ENCODE results near the gene FAM120AOS.

The FAM120AOS gene

DNA sequence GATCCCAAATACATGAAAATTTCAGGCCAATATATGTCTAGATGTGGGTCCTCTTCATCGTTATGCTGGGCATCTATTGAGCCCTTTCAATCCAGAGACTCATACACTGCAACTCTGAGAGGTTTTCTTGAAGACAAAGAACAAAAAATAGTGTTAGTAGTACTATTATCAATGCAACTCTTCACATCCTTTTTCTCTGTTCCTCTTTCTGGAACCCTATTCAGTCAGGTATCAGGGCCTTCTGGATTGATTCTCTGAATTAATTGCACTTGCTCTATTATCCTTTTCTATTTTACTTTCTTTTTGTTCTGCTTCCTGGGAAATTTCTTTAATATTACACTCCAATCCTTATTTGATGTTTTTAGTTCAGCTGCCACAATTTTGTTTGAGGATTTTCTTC, 20.4 kb downstream of the FAM120AOS start:
- DNase-seq (ENCODE audit: extremely low read depth, insufficient read length): no peak
- no peak overlapping the region for H3K4me3 ChIP-seq (replicated peaks; ENCODE audit: low read depth, low read length)
- H3K27me3 ChIP-seq (replicated peaks; ENCODE audit: control insufficient read depth, insufficient read depth, low read length): no peaks in the 10 kb centered on the region
- TF ChIP-seq, protein P1, sequence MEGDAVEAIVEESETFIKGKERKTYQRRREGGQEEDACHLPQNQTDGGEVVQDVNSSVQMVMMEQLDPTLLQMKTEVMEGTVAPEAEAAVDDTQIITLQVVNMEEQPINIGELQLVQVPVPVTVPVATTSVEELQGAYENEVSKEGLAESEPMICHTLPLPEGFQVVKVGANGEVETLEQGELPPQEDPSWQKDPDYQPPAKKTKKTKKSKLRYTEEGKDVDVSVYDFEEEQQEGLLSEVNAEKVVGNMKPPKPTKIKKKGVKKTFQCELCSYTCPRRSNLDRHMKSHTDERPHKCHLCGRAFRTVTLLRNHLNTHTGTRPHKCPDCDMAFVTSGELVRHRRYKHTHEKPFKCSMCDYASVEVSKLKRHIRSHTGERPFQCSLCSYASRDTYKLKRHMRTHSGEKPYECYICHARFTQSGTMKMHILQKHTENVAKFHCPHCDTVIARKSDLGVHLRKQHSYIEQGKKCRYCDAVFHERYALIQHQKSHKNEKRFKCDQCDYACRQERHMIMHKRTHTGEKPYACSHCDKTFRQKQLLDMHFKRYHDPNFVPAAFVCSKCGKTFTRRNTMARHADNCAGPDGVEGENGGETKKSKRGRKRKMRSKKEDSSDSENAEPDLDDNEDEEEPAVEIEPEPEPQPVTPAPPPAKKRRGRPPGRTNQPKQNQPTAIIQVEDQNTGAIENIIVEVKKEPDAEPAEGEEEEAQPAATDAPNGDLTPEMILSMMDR (IDR thresholded peaks at IDR 0.05; ENCODE audit: insufficient read depth, low read length, poor library complexity, severe bottlenecking): no peak
- no peaks in the 10 kb centered on the region for H3K36me3 ChIP-seq (ENCODE audit: control insufficient read depth, insufficient read depth, low read length)

DNA sequence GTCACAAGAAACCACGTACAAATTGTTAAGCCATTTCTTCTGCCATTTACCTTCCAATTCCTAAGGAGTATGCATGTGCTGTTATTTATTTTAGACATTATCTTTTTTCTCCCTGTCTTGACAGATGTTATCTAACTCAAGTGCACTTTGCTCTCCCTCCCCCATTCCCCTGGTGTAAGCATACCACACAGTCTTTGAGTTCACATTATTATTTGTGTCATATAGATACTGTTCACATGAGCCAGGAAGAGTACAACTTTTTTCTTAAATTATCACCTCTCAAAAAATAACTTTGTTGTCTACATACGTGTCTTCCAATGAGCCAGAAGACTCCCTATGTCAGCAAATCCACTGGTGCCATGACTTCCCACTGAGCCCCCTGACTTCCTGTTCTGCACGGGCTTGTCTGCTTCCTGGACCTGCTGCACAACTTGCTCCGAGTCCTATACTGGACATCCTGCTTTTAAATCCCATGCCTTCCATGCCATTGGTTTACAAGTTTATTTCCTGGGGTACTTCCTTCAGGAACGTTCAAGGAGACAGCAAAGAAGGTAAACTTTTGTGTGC, 21.8 kb downstream of the FAM120AOS start:
- no peak for DNase-seq (ENCODE audit: extremely low read depth, insufficient read length)
- Histone ChIP-seq H3K4me3 (replicated peaks; ENCODE audit: low read depth, low read length) (no peak overlapping the region), H3K36me3 (ENCODE audit: control insufficient read depth, insufficient read depth, low read length) (no peaks in the 10 kb centered on the region), H3K27me3 (replicated peaks; ENCODE audit: control insufficient read depth, insufficient read depth, low read length) (no peaks in the 10 kb centered on the region)
- TF ChIP-seq, protein P1 (IDR thresholded peaks at IDR 0.05; ENCODE audit: insufficient read depth, low read length, poor library complexity, severe bottlenecking): no peak

DNA sequence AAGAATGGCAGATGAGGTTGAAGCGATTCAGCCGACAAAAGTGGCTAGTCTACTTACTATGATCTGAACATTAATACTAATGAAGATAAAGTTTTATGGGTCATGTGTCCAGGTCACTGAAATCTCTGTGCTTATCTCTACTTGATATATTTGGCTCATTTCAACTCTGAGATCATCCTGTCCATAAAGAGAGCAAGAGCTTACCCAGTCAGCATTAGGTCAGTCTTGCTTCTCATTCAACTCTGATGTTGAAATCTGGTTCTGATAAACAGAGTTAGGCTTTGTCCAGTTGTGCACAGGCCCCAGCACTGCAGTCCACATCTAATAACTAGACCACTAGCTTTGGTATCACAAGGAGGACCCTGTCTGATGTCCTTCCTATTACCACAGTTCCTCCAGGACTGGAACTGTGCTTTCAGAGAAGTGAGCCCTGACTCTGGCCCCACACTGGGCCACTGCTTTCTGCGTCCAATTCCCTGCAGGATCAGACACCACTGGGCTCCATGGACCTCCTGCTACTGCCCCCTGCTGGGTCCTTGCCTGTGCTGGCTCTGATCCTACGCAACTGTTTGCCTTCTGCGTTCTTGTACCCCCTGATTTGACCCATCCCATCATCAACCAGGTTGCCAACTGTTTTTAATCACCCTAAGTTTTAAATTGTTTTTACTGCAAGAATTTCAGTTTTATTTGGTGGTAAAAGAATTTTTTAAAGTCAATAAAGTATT, 25.6 kb downstream of the FAM120AOS start:
- TF ChIP-seq, protein P1 (IDR thresholded peaks at IDR 0.05; ENCODE audit: insufficient read depth, low read length, poor library complexity, severe bottlenecking): peak; percentile 38
- DNase-seq (ENCODE audit: extremely low read depth, insufficient read length): no peak
- H3K4me3 ChIP-seq (replicated peaks; ENCODE audit: low read depth, low read length): no peak overlapping the region
- H3K27me3 ChIP-seq (replicated peaks; ENCODE audit: control insufficient read depth, insufficient read depth, low read length): no peaks in the 10 kb centered on the region
- H3K36me3 ChIP-seq (ENCODE audit: control insufficient read depth, insufficient read depth, low read length): no peaks in the 10 kb centered on the region

DNA sequence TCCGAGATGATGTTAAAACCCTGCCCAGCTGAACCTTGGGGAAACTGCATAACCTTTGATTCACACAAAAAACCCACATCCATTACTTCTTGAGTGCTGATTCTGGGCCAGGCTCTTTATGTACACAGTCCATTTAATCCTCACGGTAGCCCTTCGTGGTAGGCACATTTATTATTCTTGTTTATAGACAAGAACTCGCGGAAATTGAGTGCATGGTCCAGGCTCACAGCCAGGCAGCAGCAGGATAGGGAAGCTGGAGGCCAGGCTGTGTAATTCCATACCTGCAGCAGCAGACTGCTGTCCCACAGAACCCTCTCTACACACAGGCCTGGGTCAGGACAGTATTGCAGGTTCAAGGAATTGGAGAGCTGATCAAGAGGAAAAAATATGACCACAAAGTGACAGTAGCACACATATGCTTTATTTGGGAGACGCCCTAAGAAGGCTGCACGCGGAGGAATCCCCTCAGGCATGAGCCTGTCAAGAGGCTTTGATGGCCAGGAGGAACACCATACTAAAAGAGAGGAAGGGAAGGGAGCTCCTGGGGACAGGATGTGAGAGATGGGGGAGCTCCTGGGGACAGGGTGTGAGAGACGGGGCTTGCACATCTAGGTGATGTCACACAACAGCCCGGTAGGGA, 30.3 kb downstream of the FAM120AOS start:
- TF ChIP-seq, protein P1 (IDR thresholded peaks at IDR 0.05; ENCODE audit: insufficient read depth, low read length, poor library complexity, severe bottlenecking): no peak
- Histone ChIP-seq H3K4me3 (replicated peaks; ENCODE audit: low read depth, low read length) (no peak overlapping the region), H3K36me3 (ENCODE audit: control insufficient read depth, insufficient read depth, low read length) (no peaks in the 10 kb centered on the region), H3K27me3 (replicated peaks; ENCODE audit: control insufficient read depth, insufficient read depth, low read length) (no peaks in the 10 kb centered on the region)
- no peak for DNase-seq (ENCODE audit: extremely low read depth, insufficient read length)

DNA sequence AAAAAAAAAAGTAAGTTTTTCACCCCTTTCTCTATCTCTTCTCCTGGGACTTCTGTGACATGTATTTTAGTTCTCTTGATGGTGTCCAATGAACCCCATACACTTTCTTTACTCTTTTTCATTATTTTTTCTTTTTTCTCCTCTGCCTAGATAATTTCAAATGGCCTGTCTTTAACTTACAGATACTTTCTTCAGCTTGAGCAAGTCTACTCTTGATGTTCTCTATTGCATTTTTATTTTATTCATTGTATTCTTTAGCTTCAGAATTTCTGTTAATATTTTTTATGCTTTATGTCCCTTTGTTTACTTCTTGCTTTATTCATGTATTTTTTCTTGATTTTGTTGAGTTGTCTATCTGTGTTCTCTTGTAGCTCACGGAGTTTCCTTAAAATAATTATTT, 34.4 kb downstream of the FAM120AOS start:
- H3K36me3 ChIP-seq (ENCODE audit: control insufficient read depth, insufficient read depth, low read length): no peaks in the 10 kb centered on the region
- TF ChIP-seq, protein P1 (IDR thresholded peaks at IDR 0.05; ENCODE audit: insufficient read depth, low read length, poor library complexity, severe bottlenecking): no peak
- H3K4me3 ChIP-seq (replicated peaks; ENCODE audit: low read depth, low read length): no peak overlapping the region
- DNase-seq (ENCODE audit: extremely low read depth, insufficient read length): no peak
- H3K27me3 ChIP-seq (replicated peaks; ENCODE audit: control insufficient read depth, insufficient read depth, low read length): no peaks in the 10 kb centered on the region
